GM11168 (cell line): ENCODE results near the gene MAP1LC3B.

Experiments used
- in situ Hi-C: fragments of 300-500 bp; cut with MboI; formaldehyde crosslinking; loops from one replicate; pipeline ENCODE4 v1.12.0; 2022; ENCODE audit warnings: low sequenced_read_pairs; ENCODE audit not compliant: unreplicated experiment

Gene MAP1LC3B

DNA sequence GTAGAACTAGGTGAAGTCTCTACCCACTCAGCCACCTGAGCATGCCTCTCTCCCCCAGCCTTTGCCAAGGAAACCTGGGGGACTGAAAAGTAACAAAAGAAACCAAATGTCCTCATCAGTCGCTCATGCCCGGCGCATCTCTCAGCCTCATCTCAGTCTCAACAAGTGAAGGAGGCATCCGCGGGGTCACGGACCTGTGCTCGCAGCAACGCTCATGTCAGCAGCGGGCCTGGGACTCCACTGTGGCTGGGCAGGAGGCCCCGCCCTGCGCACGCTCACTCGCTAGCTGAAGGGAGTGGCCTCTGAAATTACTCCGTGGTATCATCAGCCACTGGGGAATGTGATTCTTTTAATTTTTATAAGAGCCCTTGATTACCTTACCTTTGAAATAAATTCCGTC, 31.3 kb downstream of the MAP1LC3B start:
- in situ Hi-C loops, result no loop called here

DNA sequence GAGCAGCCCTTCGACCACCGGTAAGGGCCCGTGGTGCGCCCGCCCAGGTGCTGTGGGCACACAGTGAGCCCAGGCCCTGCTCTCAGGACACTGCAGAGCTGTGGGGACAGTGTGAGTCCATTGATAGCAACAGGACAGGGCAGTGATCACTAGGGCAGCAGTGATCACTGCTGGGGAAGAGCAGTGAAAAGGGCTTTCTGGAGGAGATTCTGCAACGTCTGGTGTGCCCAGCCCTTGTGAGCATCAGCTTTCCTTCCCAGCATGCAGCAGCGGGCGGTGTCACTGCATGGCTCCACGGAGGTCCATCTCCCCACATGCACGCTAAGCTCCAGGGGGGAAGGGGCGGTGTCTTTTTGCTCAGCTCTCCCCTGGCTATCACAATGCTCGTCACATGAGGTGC, 32.1 kb downstream of the MAP1LC3B start:
- in situ Hi-C loops, result no loop called here

DNA sequence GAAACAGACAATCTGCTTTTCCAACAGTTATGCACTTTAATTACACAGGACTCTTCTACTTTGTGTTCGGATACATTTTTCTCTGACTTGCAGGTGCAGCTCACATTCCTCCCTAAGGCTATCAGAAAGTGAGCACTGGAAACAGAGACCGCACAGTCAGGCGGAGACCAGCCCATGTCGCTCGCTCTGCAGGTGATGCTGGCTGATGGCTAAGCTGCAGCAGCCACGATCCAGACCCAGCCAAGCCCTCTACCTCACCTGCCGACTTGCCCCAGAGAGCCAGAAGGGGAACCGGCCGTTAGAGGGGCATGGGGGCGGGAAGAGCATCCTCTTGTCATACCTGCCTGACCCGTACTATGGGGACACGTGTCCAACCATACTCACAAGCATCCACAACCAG, 33.8 kb downstream of the MAP1LC3B start:
- in situ Hi-C loops, result no loop called here

DNA sequence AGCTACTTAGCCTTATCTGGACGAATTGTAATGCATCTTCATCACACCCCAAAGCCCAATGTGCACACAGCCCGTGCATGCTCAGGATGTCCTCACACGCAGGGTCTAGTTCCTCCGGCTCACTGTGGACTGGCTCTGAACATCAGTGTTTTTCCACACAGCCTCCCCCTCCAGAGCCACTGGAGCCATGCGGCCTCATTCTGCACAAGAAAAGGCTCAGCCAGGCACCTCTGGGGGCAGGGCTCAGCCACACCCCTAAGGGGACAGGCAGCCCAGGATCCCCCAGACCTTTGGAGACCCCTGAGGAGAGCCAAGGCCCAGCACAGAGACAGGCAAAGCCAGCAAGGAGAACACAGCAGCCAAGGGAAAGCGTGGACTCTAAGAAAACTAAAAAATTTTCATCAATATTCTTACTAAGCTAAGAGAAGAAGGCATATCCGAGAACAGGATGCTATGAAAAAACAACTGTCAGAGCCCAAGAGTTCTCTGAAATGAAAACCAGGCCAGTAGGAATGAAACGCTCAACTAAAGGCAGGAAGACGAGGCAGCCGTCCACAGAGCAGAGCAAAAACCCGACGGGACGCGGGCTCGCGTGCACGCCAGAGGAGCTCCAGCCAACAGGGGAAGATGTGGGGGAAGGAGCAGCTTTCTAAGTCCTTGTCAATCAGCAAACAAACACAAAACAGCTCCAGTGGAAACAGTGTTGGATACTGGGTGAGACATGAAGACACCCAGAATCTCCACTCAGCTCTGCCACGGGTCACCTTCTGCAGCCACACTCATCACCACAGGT, 34.5 kb downstream of the MAP1LC3B start:
- in situ Hi-C loops, result no loop called here

DNA sequence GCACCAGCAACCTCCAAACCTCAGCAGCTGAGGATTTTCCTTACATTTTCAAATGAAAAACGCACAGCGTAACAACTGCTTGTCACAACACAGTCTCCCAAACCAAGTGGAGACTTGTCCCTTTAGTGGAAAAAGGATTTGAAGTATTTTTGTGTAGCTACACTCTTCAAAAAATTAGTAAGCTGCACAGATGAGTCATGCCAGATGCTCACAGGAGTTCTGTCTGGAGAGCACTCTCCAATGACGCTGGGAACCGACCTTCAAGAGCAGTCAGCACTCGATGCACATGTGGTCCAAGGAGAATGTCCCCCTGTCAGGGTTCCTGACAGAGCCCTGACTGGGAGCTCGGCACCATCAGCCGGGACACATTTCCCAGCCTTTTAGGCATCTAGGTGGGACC, 39.8 kb downstream of the MAP1LC3B start:
- in situ Hi-C loops, result no loop called here

DNA sequence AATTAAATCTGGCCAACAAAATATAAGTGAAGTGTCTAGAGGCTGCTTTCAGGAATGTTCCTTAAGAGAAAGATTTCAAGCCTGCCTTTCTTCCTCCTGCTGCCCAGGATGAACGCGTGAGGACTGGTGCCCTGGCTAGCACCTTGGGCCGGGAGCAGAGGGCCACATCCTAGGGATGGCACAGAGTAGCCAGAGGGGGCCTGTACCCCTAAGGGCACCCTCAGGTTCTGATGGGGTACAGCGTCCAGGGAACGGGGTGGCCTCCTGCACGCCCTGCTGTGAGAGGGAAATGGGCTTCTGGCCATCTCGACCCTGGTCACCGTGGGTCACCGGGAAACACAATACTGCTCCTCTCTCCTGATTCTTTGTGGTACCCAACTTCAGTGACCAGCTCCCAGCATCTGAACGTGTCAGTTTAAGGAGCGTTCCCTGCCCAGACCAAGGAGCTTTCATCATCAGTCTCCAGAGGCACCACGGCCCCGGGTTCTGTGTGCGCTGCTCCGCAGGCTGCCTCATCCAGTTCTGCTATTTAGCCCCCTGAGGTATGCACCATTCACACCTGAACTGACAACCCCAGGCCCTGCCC, 40.3 kb downstream of the MAP1LC3B start:
- in situ Hi-C loops, result no loop called here

DNA sequence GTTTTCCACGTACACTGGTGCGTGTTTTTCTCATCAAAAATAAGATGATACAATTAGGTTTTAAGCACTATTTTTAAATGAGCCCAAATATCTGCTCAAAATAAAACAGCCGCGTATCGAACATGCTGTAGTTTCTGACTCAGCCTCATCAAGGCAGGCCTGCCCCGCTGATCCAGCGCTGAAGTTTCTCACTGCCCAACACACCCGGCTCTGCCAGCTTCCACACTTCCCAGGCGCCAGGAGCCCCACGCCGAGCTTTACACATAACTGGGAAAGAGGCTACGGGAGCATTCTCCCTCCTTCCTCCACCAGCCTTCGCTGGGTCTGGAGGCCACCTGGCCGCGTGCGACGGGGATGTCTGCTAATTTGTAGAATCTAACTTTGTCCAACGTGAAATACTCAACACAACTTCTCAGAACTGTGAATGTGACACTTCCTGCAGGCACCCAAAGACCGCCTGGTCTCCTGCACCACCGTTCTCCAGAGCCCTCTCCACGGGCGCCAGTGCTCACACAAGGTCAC, 42.1 kb downstream of the MAP1LC3B start:
- in situ Hi-C loops, result no loop called here

DNA sequence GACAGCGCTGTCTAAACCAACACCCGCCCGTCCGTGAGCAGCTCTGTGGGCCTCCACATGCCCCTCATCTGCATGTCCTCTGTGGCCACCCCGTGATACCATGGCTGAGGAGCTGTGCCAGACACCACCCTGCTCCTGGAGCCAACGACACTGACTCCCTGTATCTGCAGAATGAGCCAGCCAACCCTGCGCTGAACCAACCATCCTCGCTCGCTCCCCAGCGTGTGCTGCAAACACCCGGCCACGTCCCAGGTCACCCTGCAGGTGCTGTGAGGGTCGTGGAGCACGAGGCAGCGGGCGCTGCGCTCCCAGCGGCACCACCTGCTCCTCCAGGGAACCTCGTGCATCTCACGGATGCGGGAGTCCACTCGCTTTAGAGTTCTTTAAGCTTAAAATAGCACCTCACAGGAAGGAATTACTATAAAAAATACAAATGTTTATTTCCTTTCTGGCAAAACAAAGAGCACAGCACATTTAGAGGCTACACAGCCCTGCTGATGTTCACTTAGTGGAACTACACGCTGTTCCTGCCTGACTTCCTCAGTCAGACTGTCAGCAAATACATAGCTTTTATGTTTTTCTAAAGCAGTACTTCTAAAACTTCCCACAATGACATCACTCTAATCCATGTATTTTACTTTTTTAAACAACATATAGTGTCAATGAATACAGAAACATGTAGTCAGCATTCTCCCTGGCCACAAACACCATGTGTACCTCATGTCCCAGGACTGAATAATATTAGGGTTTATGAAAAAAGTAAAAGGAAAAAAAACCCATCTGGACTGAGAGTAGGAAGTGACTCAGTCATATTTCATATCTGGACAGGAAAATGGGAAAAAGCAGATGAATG, 43.5 kb downstream of the MAP1LC3B start:
- in situ Hi-C loops, result no loop called here

DNA sequence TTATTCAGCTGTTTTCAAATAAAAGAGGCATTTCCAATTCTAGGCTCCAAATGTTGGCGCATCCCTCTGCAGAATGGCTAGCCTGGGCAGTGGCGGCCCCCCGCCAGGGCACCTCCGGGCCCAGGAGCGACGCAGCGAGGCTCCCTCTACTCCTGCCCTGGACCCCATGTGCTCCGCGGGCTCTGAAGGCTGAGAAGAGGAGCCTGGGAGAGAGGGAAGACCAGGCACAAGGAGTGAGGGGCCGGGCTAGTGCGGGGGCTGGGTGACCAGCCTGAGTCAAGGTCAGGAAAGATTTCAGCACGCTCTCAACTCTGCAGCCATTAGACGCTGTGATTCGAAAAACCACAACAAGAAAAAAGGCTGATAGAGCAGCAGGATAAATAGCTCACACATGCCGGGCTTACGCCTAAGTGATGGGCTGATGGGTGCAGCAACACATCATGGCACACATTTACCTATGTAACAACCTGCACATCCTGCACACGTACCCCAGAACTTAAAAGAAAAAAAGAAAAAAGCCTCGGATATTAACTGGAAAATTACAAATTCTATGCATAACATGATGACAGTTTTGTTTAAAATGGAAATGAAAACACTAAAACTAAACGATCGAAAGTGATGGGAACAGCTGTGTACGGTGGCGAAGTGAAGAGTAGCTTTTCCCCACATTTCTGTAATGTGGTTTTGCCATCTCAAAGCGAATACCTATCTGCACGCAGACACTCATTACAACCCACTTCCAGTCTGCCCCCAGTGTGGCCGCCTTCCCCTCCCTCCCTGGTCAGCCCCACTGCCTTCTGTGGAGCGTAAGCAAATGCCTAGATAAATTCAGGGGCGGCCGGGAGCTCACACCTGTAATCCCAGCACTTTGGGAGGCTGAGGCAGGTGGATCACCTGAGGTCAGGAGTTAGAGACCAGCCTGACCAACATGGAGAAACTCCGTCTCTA, 44.4 kb downstream of the MAP1LC3B start:
- in situ Hi-C loops, result no loop called here

DNA sequence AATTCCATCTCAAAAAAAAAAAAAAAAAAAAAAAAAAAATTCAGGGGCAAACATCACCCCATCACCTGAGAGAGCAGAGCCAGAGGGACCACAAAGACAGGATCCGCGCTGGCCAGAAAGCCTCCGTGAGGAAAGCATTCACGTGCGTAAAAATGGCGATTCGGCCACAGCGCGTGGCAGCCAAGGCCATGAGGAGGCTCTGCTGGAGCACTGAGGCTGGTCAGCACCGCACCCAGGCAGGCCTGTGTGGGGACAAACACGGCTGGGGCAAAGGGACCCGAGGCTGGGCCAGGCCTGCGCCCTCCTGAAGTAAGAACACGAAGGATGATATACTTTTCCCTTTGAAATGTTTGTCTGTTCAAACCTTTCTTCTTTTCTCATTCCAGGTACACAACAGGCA, 45.2 kb downstream of the MAP1LC3B start:
- in situ Hi-C loops, result no loop called here

DNA sequence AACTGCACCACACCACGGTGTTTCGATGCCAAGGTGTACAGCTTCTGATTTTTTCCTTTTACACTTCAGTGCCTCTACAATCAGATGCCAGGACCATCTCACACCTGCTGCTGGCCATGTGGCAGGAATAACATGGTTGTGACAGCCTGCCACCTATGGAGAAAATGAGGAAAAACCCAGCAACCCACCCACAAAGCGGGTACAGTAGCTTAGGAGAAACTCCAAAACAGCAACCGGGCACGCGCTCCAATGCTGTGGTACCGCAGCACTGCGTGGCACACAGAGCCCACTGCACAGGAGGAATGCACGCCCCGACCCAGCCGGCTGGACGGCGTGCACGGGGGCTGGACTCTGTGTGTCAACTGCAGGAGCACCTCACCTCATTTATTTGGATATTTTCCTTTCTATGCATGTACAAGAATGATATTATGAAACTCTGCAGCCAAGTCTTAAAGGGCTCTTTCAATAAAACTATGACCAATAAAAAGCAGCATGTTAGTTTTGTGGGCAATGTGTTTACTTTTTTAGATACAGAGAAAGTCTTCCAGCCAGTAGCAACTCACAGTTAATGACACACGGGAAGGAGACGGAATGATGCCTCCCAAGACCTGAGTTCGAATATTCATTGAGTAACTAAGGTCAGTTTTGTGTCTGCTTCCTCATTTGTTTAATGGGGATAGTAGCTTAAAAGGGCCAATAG, 45.9 kb downstream of the MAP1LC3B start:
- in situ Hi-C loops, result no loop called here

DNA sequence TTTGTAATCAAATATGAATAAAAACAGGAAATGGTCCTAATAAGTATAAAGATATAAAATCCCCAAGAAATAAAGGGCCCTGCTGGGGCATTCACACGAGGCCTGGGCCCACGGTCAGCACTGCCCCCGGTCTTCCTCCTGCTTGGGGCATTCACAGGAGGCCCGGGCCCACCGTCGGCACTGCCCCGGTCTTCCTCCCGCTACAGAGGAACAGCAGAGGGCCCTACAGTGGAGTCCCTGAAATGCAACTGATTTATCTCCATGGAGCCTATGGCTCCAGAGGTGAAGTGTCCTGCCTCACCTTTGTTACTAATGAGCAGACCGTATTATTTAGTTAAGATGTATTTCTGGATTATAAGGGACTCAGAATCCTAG, 46.5 kb downstream of the MAP1LC3B start:
- in situ Hi-C loops, result no loop called here

DNA sequence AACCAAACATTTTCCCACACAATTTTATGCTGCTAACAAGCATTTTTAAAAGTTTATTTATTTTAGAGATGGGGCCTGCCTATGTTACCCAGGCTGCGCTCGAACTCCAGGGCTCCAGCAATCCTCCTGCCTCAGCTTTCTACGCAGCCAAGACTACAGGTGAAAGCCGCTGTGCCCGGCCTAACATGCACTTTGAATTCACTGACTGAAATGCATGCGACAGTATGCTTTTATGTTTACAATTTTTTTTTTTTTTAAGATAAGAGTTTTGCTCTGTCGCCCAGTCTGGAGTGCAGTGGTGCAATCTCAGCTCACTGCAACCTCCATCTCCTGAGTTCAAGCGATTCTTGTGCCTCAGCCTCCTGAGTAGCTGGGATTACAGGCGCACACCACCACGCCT, 47.8 kb downstream of the MAP1LC3B start:
- in situ Hi-C loops, result no loop called here

DNA sequence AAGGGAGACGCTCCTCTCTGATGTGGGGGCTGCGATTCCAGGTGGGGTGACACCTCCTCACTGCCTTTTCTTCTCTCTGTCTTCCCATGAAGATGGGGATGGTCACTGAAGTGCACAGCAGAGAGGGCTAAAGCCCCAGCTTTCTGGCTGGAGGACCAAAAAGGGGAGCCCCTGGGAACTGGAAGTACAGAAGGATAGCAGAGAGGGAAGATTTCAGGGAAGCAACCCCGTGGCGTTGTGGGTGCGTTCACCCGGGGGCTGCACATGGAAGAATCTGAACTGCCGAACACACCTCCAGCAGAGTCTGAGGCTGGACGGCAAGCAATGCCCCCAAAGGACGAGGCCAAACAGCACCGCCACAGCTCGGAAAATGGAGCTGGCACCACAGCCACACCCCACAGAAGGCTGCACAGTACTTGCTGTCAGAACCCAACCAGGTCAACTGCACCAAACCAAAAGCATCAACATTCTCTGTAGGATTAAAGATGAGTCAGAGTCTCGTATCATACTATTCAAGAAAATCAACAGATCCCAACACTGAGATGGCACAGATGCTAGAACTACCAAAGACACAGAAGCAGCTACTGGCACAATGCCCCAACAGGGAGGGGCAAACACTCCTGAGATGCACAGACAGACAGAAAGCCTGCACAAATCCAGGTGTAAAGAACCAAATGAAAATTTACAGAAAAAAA, 49.9 kb downstream of the MAP1LC3B start:
- in situ Hi-C loops, result no loop called here

DNA sequence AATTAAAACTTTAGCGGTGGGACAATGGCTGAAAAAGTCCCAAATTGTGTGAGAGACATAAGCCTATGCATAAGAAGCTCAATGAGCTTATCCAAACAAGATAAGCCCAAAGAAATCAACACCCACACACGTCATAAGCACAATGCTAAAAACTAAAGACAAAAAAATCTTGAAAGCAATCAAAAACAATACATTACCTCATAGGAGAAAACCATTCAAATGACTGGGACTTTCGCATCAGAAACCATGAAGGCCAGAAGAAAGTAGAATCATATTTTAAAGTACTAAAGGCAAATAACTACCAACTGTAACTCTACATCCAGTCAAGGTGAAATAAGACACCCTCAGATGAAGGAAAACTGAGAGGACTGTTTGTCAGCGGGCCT, 50.4 kb downstream of the MAP1LC3B start:
- in situ Hi-C loops, result no loop called here

DNA sequence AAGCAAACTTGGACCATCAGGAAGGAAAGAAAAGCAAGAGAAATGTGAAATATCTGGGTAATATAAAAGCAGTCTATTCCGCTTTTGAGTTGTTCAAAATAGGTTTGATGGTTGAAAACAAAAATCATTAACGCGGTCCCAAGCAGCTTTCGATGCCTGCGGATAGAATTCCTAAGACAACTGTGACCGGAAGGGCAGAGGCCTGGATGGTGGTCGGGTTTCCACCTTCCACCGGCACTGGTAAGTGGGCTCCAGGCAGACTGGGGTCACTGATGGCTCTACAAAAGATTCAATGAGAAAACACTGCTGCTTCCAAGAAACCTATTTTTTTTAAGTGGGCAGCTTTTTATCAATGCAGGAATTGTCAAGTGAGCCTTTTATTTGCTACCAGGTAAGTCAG, 50.9 kb downstream of the MAP1LC3B start:
- in situ Hi-C loops, result no loop called here

DNA sequence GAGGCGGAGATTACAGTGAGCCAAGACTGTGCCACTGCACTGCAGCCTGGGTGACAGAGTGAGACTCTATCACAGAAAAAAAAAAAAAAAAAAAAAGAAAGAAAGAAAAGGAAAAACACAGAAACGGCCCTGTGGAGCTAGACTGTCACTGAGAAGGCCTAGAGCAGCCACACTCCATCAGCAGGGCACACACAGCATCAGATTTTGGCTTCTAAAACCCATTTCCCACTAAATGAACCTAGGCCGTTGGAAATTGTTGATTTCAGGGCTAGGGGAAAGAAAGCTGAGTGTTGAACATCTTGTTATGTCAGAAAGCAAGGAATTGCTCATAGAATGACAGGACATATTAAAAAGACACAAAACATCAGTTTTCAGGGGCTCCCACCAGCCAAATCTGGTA, 51.8 kb downstream of the MAP1LC3B start:
- in situ Hi-C loops, result no loop called here

DNA sequence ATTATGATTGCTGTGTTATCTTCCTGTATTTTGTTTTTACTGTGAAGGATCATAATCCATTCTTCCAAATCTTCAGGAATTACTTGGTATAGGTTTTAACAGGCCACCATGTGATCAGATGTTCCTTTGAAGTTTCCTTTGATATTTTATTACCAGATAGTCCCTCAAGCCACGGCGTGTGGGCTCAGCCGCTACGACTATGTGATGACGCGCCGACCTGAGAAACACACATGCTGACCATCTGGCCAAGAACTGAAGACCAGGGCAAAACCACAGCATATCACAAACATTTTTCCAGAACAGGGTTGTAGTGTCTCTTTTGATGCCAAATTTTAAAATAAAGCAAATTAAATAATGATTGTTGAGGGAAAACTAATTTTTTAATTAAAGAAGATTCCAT, 53.4 kb downstream of the MAP1LC3B start:
- in situ Hi-C loops, result no loop called here

DNA sequence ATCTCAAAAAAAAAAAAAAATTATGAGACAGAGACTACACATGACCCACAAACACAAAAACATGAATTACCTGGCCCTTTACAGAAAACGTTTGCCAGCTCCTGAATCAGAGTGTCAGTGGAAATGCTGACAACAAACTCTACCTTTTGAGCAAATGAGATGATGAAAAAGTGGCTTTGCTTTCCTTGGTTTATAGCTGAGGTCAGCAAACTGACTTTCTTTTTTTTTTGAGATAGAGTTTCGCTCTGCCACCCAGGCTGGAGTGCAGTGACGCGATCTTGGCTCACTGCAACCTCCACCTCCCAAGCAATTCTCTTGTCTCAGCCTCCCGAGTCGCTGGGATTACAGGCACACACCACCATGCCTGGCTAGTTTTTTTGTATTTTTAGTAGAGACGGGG, 54.3 kb downstream of the MAP1LC3B start:
- in situ Hi-C loops, result no loop called here
